GM12874 (cell line): Measurements from ENCODE around the gene COLEC11.

ENCODE experiments used
- TF ChIP-seq, protein P1 (sequence below): IDR thresholded peaks from 2 replicates; pipeline ENCODE4 v1.5.1; 2011; ENCODE audit warnings: low read depth, mild to moderate bottlenecking, control low read depth, low read length, moderate library complexity; ENCODE audit not compliant: insufficient read depth

The COLEC11 gene

DNA sequence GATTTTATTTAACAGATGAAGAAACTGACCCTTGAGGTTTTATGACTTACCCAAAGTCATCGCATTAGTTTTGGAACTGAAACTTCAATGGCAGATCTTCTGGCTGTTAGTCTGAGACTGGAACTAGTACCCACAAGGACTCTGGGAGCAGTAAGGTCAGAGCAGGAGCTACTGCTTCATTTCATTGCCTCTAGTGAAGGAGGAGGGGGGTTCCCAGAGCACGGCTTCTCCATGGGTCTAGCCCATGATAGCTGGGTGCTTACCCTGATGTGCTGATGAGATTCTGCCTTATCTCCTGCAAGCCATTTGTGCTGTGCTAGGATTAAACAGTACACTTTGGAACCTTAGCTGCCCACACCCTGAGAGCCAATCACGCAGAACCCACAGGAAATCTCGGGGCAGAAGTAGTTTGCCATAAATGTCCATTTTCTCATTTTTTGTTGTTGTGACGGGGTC is 31.4 kb upstream of the COLEC11 start:
- TF ChIP-seq, protein P1, sequence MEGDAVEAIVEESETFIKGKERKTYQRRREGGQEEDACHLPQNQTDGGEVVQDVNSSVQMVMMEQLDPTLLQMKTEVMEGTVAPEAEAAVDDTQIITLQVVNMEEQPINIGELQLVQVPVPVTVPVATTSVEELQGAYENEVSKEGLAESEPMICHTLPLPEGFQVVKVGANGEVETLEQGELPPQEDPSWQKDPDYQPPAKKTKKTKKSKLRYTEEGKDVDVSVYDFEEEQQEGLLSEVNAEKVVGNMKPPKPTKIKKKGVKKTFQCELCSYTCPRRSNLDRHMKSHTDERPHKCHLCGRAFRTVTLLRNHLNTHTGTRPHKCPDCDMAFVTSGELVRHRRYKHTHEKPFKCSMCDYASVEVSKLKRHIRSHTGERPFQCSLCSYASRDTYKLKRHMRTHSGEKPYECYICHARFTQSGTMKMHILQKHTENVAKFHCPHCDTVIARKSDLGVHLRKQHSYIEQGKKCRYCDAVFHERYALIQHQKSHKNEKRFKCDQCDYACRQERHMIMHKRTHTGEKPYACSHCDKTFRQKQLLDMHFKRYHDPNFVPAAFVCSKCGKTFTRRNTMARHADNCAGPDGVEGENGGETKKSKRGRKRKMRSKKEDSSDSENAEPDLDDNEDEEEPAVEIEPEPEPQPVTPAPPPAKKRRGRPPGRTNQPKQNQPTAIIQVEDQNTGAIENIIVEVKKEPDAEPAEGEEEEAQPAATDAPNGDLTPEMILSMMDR, result no peak

DNA sequence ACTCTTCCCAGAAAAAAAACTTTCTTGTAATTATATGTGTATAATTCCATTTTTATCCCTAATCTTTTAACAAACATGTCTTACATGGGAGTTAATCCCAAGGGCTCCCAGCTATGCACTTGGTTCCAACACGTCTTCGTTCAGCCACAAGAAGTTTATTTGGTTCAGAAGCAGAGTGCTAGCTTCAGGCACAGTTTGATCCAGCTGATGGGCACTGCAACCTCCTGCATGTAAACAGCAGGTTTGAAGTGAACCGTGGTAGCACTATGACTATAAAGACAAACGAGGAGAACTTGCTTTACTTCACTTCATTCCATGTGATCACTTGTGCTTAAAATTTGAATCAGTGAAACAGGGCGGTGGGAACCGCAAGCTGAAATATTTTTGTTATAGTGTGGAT is 29.8 kb upstream of the COLEC11 start:
- TF ChIP-seq, protein P1, result no peak

DNA sequence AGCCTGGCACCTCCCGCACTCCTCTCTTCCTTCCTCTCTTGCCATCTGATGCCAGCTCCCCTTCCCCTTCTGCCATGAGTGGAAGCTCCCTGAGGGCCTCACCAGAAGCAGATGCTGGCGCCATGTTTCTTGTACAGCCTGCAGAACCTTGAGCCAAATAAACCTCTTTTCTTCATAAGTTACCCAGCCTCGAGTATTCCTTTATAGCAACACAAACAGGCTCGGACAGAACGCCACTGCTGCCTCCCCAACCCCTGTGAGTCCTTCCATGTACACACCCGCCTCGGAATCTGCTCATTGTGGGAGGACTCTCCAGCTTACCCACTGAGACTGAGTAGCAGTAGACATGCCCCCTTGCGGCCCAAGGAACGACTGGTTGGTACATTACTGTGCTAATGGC is 28.1 kb upstream of the COLEC11 start:
- TF ChIP-seq, protein P1, result no peak

DNA sequence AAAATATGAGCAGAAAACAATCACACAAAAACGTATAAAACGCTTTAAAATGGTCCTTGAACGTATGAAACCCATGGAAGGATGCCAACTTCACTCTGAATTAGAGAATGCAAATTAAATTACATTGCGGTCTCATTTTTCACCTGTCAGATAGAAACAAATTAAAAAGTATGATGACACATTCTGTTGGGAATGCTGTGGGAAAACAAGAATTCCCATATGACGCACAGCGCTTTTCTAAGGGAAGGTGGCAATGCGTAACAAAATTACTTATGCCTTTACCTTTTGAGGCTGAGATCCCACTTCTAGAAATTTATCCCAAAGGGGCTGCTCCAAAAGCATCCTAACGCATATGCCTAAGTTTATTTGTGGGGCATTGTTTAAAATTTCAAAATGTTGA is 23.6 kb upstream of the COLEC11 start:
- TF ChIP-seq, protein P1, result no peak

DNA sequence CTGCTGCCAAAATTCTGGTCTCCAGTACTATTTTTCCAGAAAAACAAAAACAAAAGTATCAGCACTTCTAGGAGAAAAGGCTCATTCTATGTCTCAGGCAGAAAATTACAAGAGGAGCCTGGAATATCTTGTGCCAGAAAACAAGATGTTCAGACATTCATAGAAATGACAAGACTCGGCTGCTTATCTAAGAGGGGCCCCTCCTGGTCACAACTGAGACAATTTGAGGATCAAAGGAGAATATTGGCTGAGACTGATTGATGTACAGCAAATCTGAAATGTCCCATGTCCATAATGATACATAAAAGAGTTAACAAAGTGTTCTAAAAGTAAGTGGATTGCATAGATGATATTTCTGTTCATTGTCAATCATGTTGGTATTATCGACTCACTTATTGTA is 22.3 kb upstream of the COLEC11 start:
- TF ChIP-seq, protein P1, result no peak

DNA sequence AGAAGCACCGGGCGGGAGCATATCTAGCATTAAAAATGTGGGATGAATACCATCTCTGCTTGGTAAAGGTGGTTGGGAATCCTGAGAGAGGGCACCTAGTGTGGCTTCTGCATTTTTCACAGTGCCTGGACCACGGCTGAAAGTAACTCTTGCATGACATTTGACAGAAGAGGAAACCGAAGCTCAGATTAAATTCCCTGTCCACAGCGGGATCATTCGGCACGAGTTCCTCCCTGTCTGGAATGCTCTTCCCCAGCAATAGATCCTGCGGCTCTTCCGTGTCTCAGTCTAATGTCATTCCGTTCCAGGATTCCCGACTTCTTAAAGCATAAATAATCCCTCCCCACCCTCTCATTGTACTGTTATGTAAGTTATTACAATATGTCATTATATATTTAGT is 20.8 kb upstream of the COLEC11 start:
- TF ChIP-seq, protein P1, result no peak

DNA sequence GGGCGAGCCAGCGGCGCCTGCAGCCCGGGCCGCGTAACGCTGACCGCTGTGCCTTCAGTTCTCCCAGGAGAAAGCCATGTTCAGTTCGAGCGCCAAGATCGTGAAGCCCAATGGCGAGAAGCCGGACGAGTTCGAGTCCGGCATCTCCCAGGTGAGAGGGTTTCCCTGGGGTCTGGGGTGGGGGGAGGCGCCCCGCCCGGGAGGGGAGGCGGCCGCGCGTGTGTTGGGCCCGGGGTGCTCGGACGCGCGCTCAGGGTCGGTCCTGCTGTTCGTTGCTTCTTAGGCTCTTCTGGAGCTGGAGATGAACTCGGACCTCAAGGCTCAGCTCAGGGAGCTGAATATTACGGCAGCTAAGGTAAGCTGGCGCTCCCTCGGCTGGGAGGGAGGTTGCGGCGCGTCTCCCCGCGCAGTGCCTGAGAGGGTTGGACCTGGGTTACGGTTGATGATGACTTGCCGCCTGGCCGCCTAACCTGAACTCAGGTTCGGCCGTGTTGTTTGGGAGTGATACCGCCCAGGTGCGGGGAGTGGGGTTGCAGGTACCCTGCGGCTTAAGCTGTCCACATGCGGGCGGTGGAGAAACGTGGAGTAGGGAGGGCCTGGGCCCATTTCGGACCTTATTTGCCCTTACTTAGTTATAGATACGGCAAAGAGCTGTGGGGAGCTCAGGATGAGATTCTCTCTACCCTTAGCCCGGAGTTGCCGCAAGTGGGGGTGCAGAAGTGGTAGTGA is 19.2 kb upstream of the COLEC11 start:
- TF ChIP-seq, protein P1, result no peak

DNA sequence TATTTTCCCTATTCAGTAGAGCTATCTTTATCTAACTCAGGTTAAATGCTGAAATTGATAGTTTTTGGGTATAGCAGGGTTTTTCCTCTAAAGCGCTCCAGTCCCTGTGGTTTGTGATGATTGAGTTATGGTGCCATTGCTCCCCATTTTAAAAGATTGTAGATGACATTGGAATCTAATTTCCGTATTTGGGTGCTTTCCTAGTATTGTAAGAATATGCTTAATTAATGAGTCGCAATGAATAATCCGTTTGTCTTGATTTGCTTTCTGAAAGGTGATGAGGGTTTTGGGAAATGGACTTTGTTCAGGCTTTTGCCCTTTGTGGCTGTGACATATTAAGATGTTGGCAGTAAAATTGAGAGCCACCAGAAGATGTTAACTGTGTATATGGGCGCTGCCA is 15.9 kb upstream of the COLEC11 start:
- TF ChIP-seq, protein P1, result no peak
